BLaER1 (cell line): Measurements from ENCODE around the gene GPR180.
"Not testable (repeated sequence)": the region's sequence is repeated elsewhere in the genome, so short reads cannot be mapped to it uniquely, and the experiment has no call there.

Experiments used
- H3K27ac ChIP-seq: shearing (Covaris generic); formaldehyde crosslinking; 2 replicates; pipeline ENCODE4 v1.8.1; 2022
- H3K27me3 ChIP-seq: shearing (Covaris generic); formaldehyde crosslinking; 2 replicates; pipeline ENCODE4 v1.8.1; 2022
- H3K36me3 ChIP-seq: shearing (Covaris generic); formaldehyde crosslinking; 2 replicates; pipeline ENCODE4 v1.8.1; 2022
- H3K4me1 ChIP-seq: shearing (Covaris generic); formaldehyde crosslinking; 2 replicates; pipeline ENCODE4 v1.8.1; 2022
- H3K4me2 ChIP-seq: shearing (Covaris generic); formaldehyde crosslinking; 2 replicates; pipeline ENCODE4 v1.8.1; 2022
- H3K4me3 ChIP-seq: shearing (Covaris generic); formaldehyde crosslinking; 2 replicates; pipeline ENCODE4 v1.8.1; 2022
- H3K9ac ChIP-seq: shearing (Covaris generic); formaldehyde crosslinking; 2 replicates; pipeline ENCODE4 v1.8.1; 2022
- H3K9me3 ChIP-seq: shearing (Covaris generic); formaldehyde crosslinking; 2 replicates; pipeline ENCODE4 v1.8.1; 2022
- H4K20me1 ChIP-seq: shearing (Covaris generic); formaldehyde crosslinking; 2 replicates; pipeline ENCODE4 v1.8.1; 2022
- Cebpa-rat ChIP-seq: shearing (Covaris generic); IDR thresholded peaks from 2 replicates; pipeline ENCODE4 v1.8.1; 2022

The GPR180 gene

GRCh38 chr13:94636942-94637578 lies 35.4 kb downstream of the GPR180 start:
- no peak overlapping the region for H3K4me2 ChIP-seq
- no peak overlapping the region for H3K4me3 ChIP-seq
- H3K36me3 ChIP-seq, result no peaks in the 10 kb centered on the region
- H4K20me1 ChIP-seq, result no peaks in the 10 kb centered on the region
- H3K27ac ChIP-seq, result no peak overlapping the region
- H3K27me3 ChIP-seq, result no peaks in the 10 kb centered on the region
- TF ChIP-seq Cebpa-rat, result no peak
- H3K9ac ChIP-seq, result no peak overlapping the region
- H3K4me1 ChIP-seq, result no peaks in the 10 kb centered on the region
- H3K9me3 ChIP-seq, result no peaks in the 10 kb centered on the region

DNA sequence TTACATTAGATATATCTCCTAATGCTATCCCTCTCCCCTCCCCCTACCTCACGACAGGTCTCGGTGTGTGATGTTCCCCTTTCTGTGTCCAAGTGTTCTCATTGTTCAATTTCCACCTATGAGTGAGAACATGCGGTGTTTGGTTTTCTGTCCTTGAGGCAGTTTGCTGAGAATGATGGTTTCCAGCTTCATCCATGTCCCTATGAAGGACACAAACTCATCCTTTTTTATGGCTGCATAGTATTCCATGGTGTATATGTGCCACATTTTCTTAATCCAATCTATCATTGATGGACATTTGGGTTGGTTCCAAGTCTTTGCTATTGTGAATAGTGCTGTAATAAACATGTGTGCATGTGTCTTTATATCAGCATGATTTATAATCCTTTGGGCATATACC lies 36.0 kb downstream of the GPR180 start:
- not testable (repeated sequence) for H3K4me1 ChIP-seq, H3K36me3 ChIP-seq, H3K27ac ChIP-seq, H3K4me3 ChIP-seq, H4K20me1 ChIP-seq, H3K27me3 ChIP-seq, H3K9me3 ChIP-seq, H3K4me2 ChIP-seq, H3K9ac ChIP-seq

GRCh38 chr13:94640721-94641120 lies 39.1 kb downstream of the GPR180 start:
- Histone ChIP-seq H3K36me3 (no peaks in the 10 kb centered on the region), H3K27ac (no peak overlapping the region), H4K20me1 (no peaks in the 10 kb centered on the region), H3K9me3 (no peaks in the 10 kb centered on the region), H3K4me3 (no peak overlapping the region), H3K4me2 (no peak overlapping the region), H3K4me1 (no peaks in the 10 kb centered on the region), H3K9ac (no peak overlapping the region), H3K27me3 (no peaks in the 10 kb centered on the region)
- no peak for TF ChIP-seq Cebpa-rat

GRCh38 chr13:94641409-94641941 lies 39.8 kb downstream of the GPR180 start:
- Histone ChIP-seq H3K27me3 (no peaks in the 10 kb centered on the region), H3K4me3 (no peak overlapping the region), H3K4me2 (no peak overlapping the region), H3K27ac (no peak overlapping the region), H3K9me3 (no peaks in the 10 kb centered on the region), H3K4me1 (no peaks in the 10 kb centered on the region), H4K20me1 (no peaks in the 10 kb centered on the region), H3K36me3 (no peaks in the 10 kb centered on the region), H3K9ac (no peak overlapping the region)
- no peak for TF ChIP-seq Cebpa-rat

DNA sequence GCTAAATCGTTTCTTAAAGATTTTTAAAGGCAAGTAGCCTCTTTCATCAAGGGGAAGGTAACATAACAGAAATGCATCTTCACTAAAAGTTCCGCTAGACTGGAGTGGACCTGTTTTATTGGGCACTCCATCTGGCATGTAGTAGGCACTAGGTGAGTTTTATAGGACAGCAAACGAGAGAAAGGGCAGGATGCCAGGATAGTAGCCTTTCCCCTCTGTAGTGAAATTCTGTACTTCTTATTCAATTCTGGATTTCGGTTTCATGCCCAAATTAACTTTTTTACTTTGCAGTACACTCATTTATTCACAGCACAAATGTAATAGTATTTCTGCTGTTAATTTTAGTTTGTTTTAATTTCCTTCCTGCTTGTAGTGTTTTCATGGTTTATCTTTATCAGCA lies 45.2 kb downstream of the GPR180 start:
- no peak for TF ChIP-seq Cebpa-rat
- Histone ChIP-seq H3K4me2 (no peak overlapping the region), H3K4me3 (no peak overlapping the region)

GRCh38 chr13:94656176-94656575 lies 54.5 kb downstream of the GPR180 start:
- Histone ChIP-seq H4K20me1 (no peaks in the 10 kb centered on the region), H3K9ac (no peak overlapping the region), H3K4me3 (no peak overlapping the region), H3K36me3 (no peaks in the 10 kb centered on the region), H3K4me1 (no peaks in the 10 kb centered on the region), H3K27me3 (no peaks in the 10 kb centered on the region), H3K4me2 (no peak overlapping the region), H3K27ac (no peak overlapping the region), H3K9me3 (no peaks in the 10 kb centered on the region; the same call in 1 of the 2 replicates)
- no peak for TF ChIP-seq Cebpa-rat

More for the DNA sequence above, 45.2 kb downstream of the GPR180 start:
- Histone ChIP-seq H3K27ac (no peak overlapping the region), H3K27me3 (no peaks in the 10 kb centered on the region), H3K9ac (no peak overlapping the region), H3K9me3 (no peaks in the 10 kb centered on the region), H3K36me3 (no peaks in the 10 kb centered on the region), H4K20me1 (no peaks in the 10 kb centered on the region), H3K4me1 (no peaks in the 10 kb centered on the region)

GRCh38 chr13:94656766-94657165 lies 55.1 kb downstream of the GPR180 start:
- no peak overlapping the region for H3K27ac ChIP-seq
- no peak overlapping the region for H3K4me3 ChIP-seq
- TF ChIP-seq Cebpa-rat, result no peak
- H4K20me1 ChIP-seq, result no peaks in the 10 kb centered on the region
- no peak overlapping the region for H3K4me2 ChIP-seq
- H3K36me3 ChIP-seq, result no peaks in the 10 kb centered on the region
- H3K4me1 ChIP-seq, result no peaks in the 10 kb centered on the region
- H3K9me3 ChIP-seq, result no peaks in the 10 kb centered on the region; the same call in 1 of the 2 replicates
- H3K27me3 ChIP-seq, result no peaks in the 10 kb centered on the region
- no peak overlapping the region for H3K9ac ChIP-seq

DNA sequence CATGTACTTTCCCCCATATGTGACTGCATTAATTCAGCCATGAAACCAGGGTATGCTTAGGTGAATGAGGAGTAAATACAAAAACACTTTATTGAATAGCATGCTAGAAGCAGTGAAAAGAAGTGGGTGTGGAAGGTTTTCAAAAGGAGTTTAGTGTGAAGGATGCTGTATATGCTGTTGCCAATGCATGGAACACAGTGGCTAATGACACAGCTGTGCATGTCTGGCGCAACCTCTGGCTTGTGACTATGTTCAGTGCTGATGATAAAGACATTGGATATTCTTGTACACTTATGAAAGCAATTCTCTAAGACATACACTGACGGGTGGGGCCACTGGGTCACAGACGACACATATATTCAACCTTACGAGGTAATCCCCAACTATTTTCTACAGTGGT lies 55.5 kb downstream of the GPR180 start:
- Histone ChIP-seq H3K27ac (no peak overlapping the region), H3K36me3 (no peaks in the 10 kb centered on the region), H3K9ac (no peak overlapping the region), H3K27me3 (no peaks in the 10 kb centered on the region), H3K9me3 (no peaks in the 10 kb centered on the region; the same call in 1 of the 2 replicates), H3K4me2 (no peak overlapping the region), H3K4me1 (no peaks in the 10 kb centered on the region), H4K20me1 (no peaks in the 10 kb centered on the region), H3K4me3 (no peak overlapping the region)
- no peak for TF ChIP-seq Cebpa-rat

- no peaks in the 10 kb centered on the region for H4K20me1 ChIP-seq
- H3K4me3 ChIP-seq, result no peak overlapping the region
- H3K27me3 ChIP-seq, result no peaks in the 10 kb centered on the region
- H3K36me3 ChIP-seq, result no peaks in the 10 kb centered on the region
- no peaks in the 10 kb centered on the region; the same call in 1 of the 2 replicates for H3K9me3 ChIP-seq
- no peak overlapping the region for H3K4me2 ChIP-seq
- no peak overlapping the region for H3K9ac ChIP-seq
- no peak for TF ChIP-seq Cebpa-rat
- H3K4me1 ChIP-seq, result no peaks in the 10 kb centered on the region
- H3K27ac ChIP-seq, result no peak overlapping the region
Observed at GRCh38 chr13:94658926-94659597, 57.4 kb downstream of the GPR180 start.

- Histone ChIP-seq H3K9me3 (no peaks in the 10 kb centered on the region; the same call in 1 of the 2 replicates), H3K27me3 (no peaks in the 10 kb centered on the region), H3K27ac (no peak overlapping the region), H3K36me3 (no peaks in the 10 kb centered on the region), H3K4me2 (no peak overlapping the region), H3K4me1 (no peaks in the 10 kb centered on the region), H3K4me3 (no peak overlapping the region), H4K20me1 (no peaks in the 10 kb centered on the region), H3K9ac (no peak overlapping the region)
- TF ChIP-seq Cebpa-rat, result no peak
Observed at GRCh38 chr13:94659598-94659946, 57.9 kb downstream of the GPR180 start.
